Liver (tissue), 9 donors: Measurements from ENCODE around the gene SNAP25. TPM values are rescaled to one million over a fixed set of nuclear protein-coding genes. Genes with fewer than 3 reads are reported as not detected.

ENCODE experiments used
- DNase-seq: peaks from one replicate; pipeline ENCODE4 v3.0.0-alpha.2; 2017; ENCODE audit warnings: low spot score
- H3K27ac ChIP-seq, 2 donors: one replicate each; pipeline ENCODE4 v1.7.0; 2013; ENCODE audit warnings: inconsistent platforms in 2 of 2, low read length in 2 of 2, control low read depth in 1 of 2, low read depth in 1 of 2, mild to moderate bottlenecking in 1 of 2
- H3K27me3 ChIP-seq, 4 donors: one replicate each; pipeline versions ENCODE4 v1.6.1 to v1.7.0; 2013; ENCODE audit warnings: low read length in 3 of 4, inconsistent platforms in 1 of 4, mild to moderate bottlenecking in 1 of 4, moderate library complexity in 1 of 4; ENCODE audit not compliant: control insufficient read depth in 4 of 4, insufficient read depth in 4 of 4
- H3K36me3 ChIP-seq, 4 donors: one replicate each; pipeline versions ENCODE4 v1.6.1 to v1.7.0; 2013; ENCODE audit warnings: low read length in 3 of 4, mild to moderate bottlenecking in 3 of 4, low read depth in 1 of 4, moderate library complexity in 1 of 4; ENCODE audit not compliant: control insufficient read depth in 4 of 4, insufficient read depth in 3 of 4
- H3K4me1 ChIP-seq, 4 donors: one replicate each; pipeline versions ENCODE4 v1.6.1 to v1.7.0; 2013; ENCODE audit warnings: low read length in 3 of 4, mild to moderate bottlenecking in 3 of 4, moderate library complexity in 1 of 4; ENCODE audit not compliant: control insufficient read depth in 4 of 4, insufficient read depth in 4 of 4
- H3K4me3 ChIP-seq, 3 donors: one replicate each; pipeline versions ENCODE4 v1.6.1 to v1.7.0; 2013; ENCODE audit warnings: low read length in 3 of 3, control low read depth in 1 of 3, low read depth in 1 of 3, mild to moderate bottlenecking in 1 of 3
- H3K9ac ChIP-seq, 2 donors: one replicate each; pipeline ENCODE4 v1.7.0; 2013; ENCODE audit warnings: low read length in 2 of 2, mild to moderate bottlenecking in 2 of 2, moderate library complexity in 2 of 2, control low read depth in 1 of 2, low read depth in 1 of 2
- H3K9me3 ChIP-seq, 4 donors: one replicate each; pipeline versions ENCODE4 v1.6.1 to v1.7.0; 2013; ENCODE audit warnings: low read length in 3 of 4; ENCODE audit not compliant: control insufficient read depth in 4 of 4
- EGR1 ChIP-seq, 2 donors: IDR thresholded peaks; 2 replicates each; pipeline ENCODE4 v1.6.1; 2016 to 2018; ENCODE audit warnings: antibody characterized with exemption in 2 of 2, low read depth in 2 of 2
- FOXA1 ChIP-seq: IDR thresholded peaks from 2 replicates; pipeline ENCODE4 v1.6.1; 2016; ENCODE audit warnings: antibody characterized with exemption
- FOXA2 ChIP-seq: IDR thresholded peaks from 2 replicates; pipeline ENCODE4 v1.6.1; 2016; ENCODE audit warnings: antibody characterized with exemption
- GABPA ChIP-seq, 2 donors: IDR thresholded peaks in 1 of 2; conservative IDR thresholded peaks in 1 of 2; 2 replicates each; pipeline ENCODE4 v1.6.1; 2016; ENCODE audit warnings: antibody characterized with exemption in 2 of 2, mild to moderate bottlenecking in 1 of 2, moderate library complexity in 1 of 2
- HNF4A ChIP-seq, 2 donors: conservative IDR thresholded peaks; 2 replicates each; pipeline ENCODE4 v1.6.1; 2016; ENCODE audit warnings: antibody characterized with exemption in 2 of 2, mild to moderate bottlenecking in 2 of 2
- HNF4G ChIP-seq: IDR thresholded peaks from 2 replicates; pipeline ENCODE4 v1.6.1; 2016; ENCODE audit warnings: antibody characterized with exemption
- JUND ChIP-seq, 2 donors: IDR thresholded peaks; 2 replicates each; pipeline ENCODE4 v1.6.1; 2016; ENCODE audit warnings: antibody characterized with exemption in 2 of 2
- NR2F2 ChIP-seq: IDR thresholded peaks from 2 replicates; pipeline ENCODE4 v1.6.1; 2016; ENCODE audit warnings: antibody characterized with exemption
- RAD21 ChIP-seq, 2 donors: IDR thresholded peaks; 2 replicates each; pipeline ENCODE4 v1.6.1; 2016; ENCODE audit warnings: antibody characterized with exemption in 2 of 2, mild to moderate bottlenecking in 2 of 2
- RXRA ChIP-seq, 2 donors: IDR thresholded peaks; 2 replicates each; pipeline ENCODE4 v1.6.1; 2017 to 2018; ENCODE audit warnings: antibody characterized with exemption in 2 of 2, mild to moderate bottlenecking in 1 of 2
- SP1 ChIP-seq: IDR thresholded peaks from 2 replicates; pipeline ENCODE4 v1.6.1; 2018; ENCODE audit warnings: antibody characterized with exemption, mild to moderate bottlenecking
- TAF1 ChIP-seq: conservative IDR thresholded peaks from 2 replicates; pipeline ENCODE4 v1.6.1; 2016; ENCODE audit warnings: antibody characterized with exemption, mild to moderate bottlenecking
- YY1 ChIP-seq: IDR thresholded peaks from 2 replicates; pipeline ENCODE4 v1.6.1; 2016; ENCODE audit warnings: antibody characterized with exemption, mild to moderate bottlenecking
- WGBS: extraction: QIAGEN DNeasy Blood & Tissue Kit; methylation state at CpG from one replicate; pipeline ENCODE4 v1.1.7; 2013; 5-methylcytosine and 5-hydroxymethylcytosine counted together
- polyA plus RNA-seq, 2 donors: library from polyadenylated mRNA; stranded (reverse) in 1 of 2; unstranded in 1 of 2; fragments of 200-250 nt in 1 of 2; fragments of >200 nt in 1 of 2; fragmentation: Nextera tagmentation in 1 of 2; extraction: Ambion mirVana in 1 of 2; gene quantifications; one replicate each; pipeline versions ENCODE4 v1.2.1 to v1.2.3, GENCODE V29; 2013 to 2015
- total RNA-seq, 2 donors: library from RNA; depleted of rRNA; stranded (reverse); fragments of >200 nt; gene quantifications; one replicate each; pipeline ENCODE4 v1.2.3, GENCODE V29; 2014
- TF ChIP-seq, protein P1 (sequence below): IDR thresholded peaks from 2 replicates; pipeline ENCODE4 v1.6.1; 2016; ENCODE audit warnings: antibody characterized with exemption
- TF ChIP-seq, protein P2 (sequence below): IDR thresholded peaks from 2 replicates; pipeline ENCODE4 v1.6.1; 2016; ENCODE audit warnings: antibody characterized with exemption
- TF ChIP-seq, protein P3 (sequence below): fragments of 150-350 bp; IDR thresholded peaks from 2 replicates; pipeline ENCODE4 v1.5.1; 2017; ENCODE audit warnings: improper control_type of control experiment, low read depth, low read length; ENCODE audit not compliant: missing input control
- TF ChIP-seq, protein P4 (sequence below): IDR thresholded peaks from 2 replicates; pipeline ENCODE4 v1.6.1; 2016; ENCODE audit warnings: antibody characterized with exemption, mild to moderate bottlenecking
- TF ChIP-seq, protein P5 (sequence below): IDR thresholded peaks from 2 replicates; pipeline ENCODE4 v1.6.1; 2016; ENCODE audit warnings: antibody characterized with exemption
- donor health status: healthy.
- donor health status: healthy.
- donor health status: healthy.
- donor health status: healthy.
- donor health status: healthy.

Gene SNAP25
- total and polyA plus RNA-seq, 4 donors: 0.32 to 2.7 (median 0.56) TPM

DNA sequence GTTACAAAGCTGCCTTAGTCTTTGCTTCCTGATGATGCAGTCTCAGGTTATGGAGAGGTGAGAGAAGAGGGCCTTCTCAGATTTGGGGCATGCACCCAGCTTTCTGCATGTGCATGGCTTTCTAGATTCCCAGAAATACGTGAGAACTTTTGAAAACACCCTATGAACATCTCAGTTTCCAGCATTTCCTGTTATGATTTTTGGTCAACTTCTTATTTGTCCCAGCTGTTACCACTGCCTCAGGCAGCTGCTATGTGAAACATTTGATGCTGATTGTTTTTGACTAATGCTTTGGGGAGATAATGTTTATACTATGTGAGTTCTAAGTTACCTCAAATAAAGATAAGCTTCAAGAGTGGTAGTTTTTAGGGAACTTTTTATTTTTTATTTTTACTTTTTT lies 9.5 kb upstream of the SNAP25 start:
- Histone ChIP-seq H3K9ac (no peak overlapping the region), H3K27me3 (no peaks in the 10 kb centered on the region), H3K4me1 (no peaks in the 10 kb centered on the region), H3K27ac (no peak overlapping the region), H3K4me3 (no peak overlapping the region), H3K36me3 (no peaks in the 10 kb centered on the region), H3K9me3 (no peaks in the 10 kb centered on the region)
- TF ChIP-seq, protein P1, sequence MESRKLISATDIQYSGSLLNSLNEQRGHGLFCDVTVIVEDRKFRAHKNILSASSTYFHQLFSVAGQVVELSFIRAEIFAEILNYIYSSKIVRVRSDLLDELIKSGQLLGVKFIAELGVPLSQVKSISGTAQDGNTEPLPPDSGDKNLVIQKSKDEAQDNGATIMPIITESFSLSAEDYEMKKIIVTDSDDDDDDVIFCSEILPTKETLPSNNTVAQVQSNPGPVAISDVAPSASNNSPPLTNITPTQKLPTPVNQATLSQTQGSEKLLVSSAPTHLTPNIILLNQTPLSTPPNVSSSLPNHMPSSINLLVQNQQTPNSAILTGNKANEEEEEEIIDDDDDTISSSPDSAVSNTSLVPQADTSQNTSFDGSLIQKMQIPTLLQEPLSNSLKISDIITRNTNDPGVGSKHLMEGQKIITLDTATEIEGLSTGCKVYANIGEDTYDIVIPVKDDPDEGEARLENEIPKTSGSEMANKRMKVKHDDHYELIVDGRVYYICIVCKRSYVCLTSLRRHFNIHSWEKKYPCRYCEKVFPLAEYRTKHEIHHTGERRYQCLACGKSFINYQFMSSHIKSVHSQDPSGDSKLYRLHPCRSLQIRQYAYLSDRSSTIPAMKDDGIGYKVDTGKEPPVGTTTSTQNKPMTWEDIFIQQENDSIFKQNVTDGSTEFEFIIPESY: no peak
- TF ChIP-seq, protein P2, sequence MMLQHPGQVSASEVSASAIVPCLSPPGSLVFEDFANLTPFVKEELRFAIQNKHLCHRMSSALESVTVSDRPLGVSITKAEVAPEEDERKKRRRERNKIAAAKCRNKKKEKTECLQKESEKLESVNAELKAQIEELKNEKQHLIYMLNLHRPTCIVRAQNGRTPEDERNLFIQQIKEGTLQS: no peak
- TF ChIP-seq JUND (IDR thresholded peaks at IDR 0.05): no peak
- TF ChIP-seq, protein P3, sequence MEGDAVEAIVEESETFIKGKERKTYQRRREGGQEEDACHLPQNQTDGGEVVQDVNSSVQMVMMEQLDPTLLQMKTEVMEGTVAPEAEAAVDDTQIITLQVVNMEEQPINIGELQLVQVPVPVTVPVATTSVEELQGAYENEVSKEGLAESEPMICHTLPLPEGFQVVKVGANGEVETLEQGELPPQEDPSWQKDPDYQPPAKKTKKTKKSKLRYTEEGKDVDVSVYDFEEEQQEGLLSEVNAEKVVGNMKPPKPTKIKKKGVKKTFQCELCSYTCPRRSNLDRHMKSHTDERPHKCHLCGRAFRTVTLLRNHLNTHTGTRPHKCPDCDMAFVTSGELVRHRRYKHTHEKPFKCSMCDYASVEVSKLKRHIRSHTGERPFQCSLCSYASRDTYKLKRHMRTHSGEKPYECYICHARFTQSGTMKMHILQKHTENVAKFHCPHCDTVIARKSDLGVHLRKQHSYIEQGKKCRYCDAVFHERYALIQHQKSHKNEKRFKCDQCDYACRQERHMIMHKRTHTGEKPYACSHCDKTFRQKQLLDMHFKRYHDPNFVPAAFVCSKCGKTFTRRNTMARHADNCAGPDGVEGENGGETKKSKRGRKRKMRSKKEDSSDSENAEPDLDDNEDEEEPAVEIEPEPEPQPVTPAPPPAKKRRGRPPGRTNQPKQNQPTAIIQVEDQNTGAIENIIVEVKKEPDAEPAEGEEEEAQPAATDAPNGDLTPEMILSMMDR: no peak
- TF ChIP-seq HNF4G: no peak
- TF ChIP-seq TAF1: no peak
- no peak for TF ChIP-seq EGR1 (IDR thresholded peaks at IDR 0.05; ENCODE audit: low read depth in 2 of 2)
- no peak for TF ChIP-seq RAD21 (IDR thresholded peaks at IDR 0.05)
- no peak for TF ChIP-seq YY1
- TF ChIP-seq FOXA1: no peak
- no peak for TF ChIP-seq HNF4A (conservative IDR thresholded peaks at IDR 0.05)
- no peak for TF ChIP-seq FOXA2
- TF ChIP-seq, protein P4, sequence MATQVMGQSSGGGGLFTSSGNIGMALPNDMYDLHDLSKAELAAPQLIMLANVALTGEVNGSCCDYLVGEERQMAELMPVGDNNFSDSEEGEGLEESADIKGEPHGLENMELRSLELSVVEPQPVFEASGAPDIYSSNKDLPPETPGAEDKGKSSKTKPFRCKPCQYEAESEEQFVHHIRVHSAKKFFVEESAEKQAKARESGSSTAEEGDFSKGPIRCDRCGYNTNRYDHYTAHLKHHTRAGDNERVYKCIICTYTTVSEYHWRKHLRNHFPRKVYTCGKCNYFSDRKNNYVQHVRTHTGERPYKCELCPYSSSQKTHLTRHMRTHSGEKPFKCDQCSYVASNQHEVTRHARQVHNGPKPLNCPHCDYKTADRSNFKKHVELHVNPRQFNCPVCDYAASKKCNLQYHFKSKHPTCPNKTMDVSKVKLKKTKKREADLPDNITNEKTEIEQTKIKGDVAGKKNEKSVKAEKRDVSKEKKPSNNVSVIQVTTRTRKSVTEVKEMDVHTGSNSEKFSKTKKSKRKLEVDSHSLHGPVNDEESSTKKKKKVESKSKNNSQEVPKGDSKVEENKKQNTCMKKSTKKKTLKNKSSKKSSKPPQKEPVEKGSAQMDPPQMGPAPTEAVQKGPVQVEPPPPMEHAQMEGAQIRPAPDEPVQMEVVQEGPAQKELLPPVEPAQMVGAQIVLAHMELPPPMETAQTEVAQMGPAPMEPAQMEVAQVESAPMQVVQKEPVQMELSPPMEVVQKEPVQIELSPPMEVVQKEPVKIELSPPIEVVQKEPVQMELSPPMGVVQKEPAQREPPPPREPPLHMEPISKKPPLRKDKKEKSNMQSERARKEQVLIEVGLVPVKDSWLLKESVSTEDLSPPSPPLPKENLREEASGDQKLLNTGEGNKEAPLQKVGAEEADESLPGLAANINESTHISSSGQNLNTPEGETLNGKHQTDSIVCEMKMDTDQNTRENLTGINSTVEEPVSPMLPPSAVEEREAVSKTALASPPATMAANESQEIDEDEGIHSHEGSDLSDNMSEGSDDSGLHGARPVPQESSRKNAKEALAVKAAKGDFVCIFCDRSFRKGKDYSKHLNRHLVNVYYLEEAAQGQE: no peak
- no peak for TF ChIP-seq SP1
- TF ChIP-seq NR2F2: no peak
- TF ChIP-seq, protein P5, sequence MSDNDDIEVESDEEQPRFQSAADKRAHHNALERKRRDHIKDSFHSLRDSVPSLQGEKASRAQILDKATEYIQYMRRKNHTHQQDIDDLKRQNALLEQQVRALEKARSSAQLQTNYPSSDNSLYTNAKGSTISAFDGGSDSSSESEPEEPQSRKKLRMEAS: no peak
- WGBS: 73% methylated on average over 1 of the region's 1 CpG
- no peak for DNase-seq

DNA sequence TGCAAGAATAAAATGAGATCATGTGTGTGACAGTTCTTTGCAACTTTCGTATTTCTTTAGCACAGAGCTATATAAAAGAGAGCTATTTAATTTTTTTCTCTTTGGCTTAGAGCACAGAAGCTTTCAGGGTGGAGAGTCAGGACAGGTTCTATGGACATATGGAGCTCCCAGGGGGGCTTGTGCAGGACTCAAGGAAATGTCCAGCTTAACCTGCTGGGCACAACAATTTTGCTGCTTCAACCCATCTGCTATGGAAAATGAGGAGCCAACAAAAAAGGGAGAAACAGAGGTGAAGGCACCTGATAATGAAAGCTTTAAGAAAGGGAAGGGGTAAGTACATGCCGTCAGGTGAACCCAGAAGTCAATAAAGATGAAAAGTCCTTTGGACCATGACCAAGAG lies 5.1 kb upstream of the SNAP25 start:
- WGBS: 69% methylated on average over 2 of the region's 2 CpGs
- peaks cover 0 to 3% (median under 1%) of the 10 kb centered on the region in 4 donors for H3K27me3 ChIP-seq
- TF ChIP-seq GABPA (IDR thresholded peaks at IDR 0.05 in 1 of 2, conservative IDR thresholded peaks at IDR 0.05 in 1 of 2) (no peak), NR2F2 (no peak), HNF4G (no peak), EGR1 (IDR thresholded peaks at IDR 0.05; ENCODE audit: low read depth in 2 of 2) (no peak), FOXA1 (no peak), TAF1 (no peak), SP1 (no peak), RAD21 (IDR thresholded peaks at IDR 0.05) (no peak), RXRA (IDR thresholded peaks at IDR 0.05) (no peak)
- TF ChIP-seq, protein P5: no peak
- TF ChIP-seq, protein P1: no peak
- TF ChIP-seq, protein P2: no peak
- TF ChIP-seq, protein P3: no peak

More for the DNA sequence above, 5.1 kb upstream of the SNAP25 start:
- no peak for DNase-seq
- H3K4me1 ChIP-seq: peaks cover 4 to 6% (median 5%) of the 10 kb centered on the region in 4 donors
- no peaks in the 10 kb centered on the region for H3K9me3 ChIP-seq
- no peak overlapping the region for H3K4me3 ChIP-seq
- H3K9ac ChIP-seq: no peak overlapping the region
- H3K36me3 ChIP-seq: no peaks in the 10 kb centered on the region
- no peak overlapping the region for H3K27ac ChIP-seq
